ENCODE data around the gene SFN. TPM values are rescaled to one million over a fixed set of nuclear protein-coding genes. Genes with fewer than 3 reads are reported as not detected.

The SFN gene
- total and polyA plus RNA-seq, 2 of the 13 experiments (the other 11 are each of a cell fraction or from before 2014, with no cell fraction given): 4.3 to 5.6 TPM

- TF ChIP-seq FOXO4 (CRISPR knock-in tag; conservative IDR thresholded peaks at IDR 0.05): 0 out of 2 replicates have a peak, but pooled peaks have one; percentile 27
- TF ChIP-seq, protein P1, sequence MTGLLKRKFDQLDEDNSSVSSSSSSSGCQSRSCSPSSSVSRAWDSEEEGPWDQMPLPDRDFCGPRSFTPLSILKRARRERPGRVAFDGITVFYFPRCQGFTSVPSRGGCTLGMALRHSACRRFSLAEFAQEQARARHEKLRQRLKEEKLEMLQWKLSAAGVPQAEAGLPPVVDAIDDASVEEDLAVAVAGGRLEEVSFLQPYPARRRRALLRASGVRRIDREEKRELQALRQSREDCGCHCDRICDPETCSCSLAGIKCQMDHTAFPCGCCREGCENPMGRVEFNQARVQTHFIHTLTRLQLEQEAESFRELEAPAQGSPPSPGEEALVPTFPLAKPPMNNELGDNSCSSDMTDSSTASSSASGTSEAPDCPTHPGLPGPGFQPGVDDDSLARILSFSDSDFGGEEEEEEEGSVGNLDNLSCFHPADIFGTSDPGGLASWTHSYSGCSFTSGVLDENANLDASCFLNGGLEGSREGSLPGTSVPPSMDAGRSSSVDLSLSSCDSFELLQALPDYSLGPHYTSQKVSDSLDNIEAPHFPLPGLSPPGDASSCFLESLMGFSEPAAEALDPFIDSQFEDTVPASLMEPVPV (CRISPR knock-in tag; IDR thresholded peaks at IDR 0.05): no peak
- peak; percentile 88; the same call in 1 of the 2 replicates for TF ChIP-seq THYN1 (CRISPR knock-in tag; IDR thresholded peaks at IDR 0.05; ENCODE audit: borderline replicate concordance, low read depth)
- TF ChIP-seq MTA1 (CRISPR knock-in tag; IDR thresholded peaks at IDR 0.05; ENCODE audit: borderline replicate concordance): no peak
- peak; percentile 14; the same call in 1 of the 2 replicates for TF ChIP-seq ZNF501 (CRISPR knock-in tag; IDR thresholded peaks at IDR 0.05)
- TF ChIP-seq ELF1 (CRISPR knock-in tag; IDR thresholded peaks at IDR 0.05): no peak
- TF ChIP-seq, protein P2, sequence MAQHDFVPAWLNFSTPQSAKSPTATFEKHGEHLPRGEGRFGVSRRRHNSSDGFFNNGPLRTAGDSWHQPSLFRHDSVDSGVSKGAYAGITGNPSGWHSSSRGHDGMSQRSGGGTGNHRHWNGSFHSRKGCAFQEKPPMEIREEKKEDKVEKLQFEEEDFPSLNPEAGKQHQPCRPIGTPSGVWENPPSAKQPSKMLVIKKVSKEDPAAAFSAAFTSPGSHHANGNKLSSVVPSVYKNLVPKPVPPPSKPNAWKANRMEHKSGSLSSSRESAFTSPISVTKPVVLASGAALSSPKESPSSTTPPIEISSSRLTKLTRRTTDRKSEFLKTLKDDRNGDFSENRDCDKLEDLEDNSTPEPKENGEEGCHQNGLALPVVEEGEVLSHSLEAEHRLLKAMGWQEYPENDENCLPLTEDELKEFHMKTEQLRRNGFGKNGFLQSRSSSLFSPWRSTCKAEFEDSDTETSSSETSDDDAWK (CRISPR knock-in tag; IDR thresholded peaks at IDR 0.05): no peak
- no peak for TF ChIP-seq BRD4 (CRISPR knock-in tag; IDR thresholded peaks at IDR 0.05)
- TF ChIP-seq PAF1 (CRISPR knock-in tag; IDR thresholded peaks at IDR 0.05): peak; percentile 96
- TF ChIP-seq, protein P3, sequence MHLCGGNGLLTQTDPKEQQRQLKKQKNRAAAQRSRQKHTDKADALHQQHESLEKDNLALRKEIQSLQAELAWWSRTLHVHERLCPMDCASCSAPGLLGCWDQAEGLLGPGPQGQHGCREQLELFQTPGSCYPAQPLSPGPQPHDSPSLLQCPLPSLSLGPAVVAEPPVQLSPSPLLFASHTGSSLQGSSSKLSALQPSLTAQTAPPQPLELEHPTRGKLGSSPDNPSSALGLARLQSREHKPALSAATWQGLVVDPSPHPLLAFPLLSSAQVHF (CRISPR knock-in tag; IDR thresholded peaks at IDR 0.05): no peak
- no peak for TF ChIP-seq ARHGAP35 (CRISPR knock-in tag; IDR thresholded peaks at IDR 0.05; ENCODE audit: borderline replicate concordance)
- TF ChIP-seq FIP1L1 (IDR thresholded peaks at IDR 0.05; ENCODE audit: borderline replicate concordance, insufficient read depth, low read depth, low read length): 0 out of 2 replicates have a peak, but pooled peaks have one; percentile 1
- TF ChIP-seq TERF1 (CRISPR knock-in tag; IDR thresholded peaks at IDR 0.05): 0 out of 2 replicates have a peak, but pooled peaks have one; percentile 17
- TF ChIP-seq ZNF572 (CRISPR knock-in tag; IDR thresholded peaks at IDR 0.05): 0 out of 2 replicates have a peak, but pooled peaks have one; percentile 86
- 0 out of 2 replicates have a peak, but pooled peaks have one; percentile 11 for TF ChIP-seq NRL (CRISPR knock-in tag; IDR thresholded peaks at IDR 0.05; ENCODE audit: borderline replicate concordance)
- no peak for TF ChIP-seq SRSF9 (IDR thresholded peaks at IDR 0.05; ENCODE audit: borderline replicate concordance, insufficient read depth, low read depth, low read length, poor library complexity, severe bottlenecking)
- TF ChIP-seq, protein P4, sequence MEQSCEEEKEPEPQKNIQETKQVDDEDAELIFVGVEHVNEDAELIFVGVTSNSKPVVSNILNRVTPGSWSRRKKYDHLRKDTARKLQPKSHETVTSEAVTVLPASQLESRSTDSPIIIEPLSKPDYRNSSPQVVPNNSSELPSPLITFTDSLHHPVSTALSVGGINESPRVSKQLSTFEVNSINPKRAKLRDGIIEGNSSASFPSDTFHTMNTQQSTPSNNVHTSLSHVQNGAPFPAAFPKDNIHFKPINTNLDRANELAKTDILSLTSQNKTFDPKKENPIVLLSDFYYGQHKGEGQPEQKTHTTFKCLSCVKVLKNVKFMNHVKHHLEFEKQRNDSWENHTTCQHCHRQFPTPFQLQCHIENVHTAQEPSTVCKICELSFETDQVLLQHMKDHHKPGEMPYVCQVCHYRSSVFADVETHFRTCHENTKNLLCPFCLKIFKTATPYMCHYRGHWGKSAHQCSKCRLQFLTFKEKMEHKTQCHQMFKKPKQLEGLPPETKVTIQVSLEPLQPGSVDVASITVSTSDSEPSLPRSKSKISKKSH (CRISPR knock-in tag; IDR thresholded peaks at IDR 0.05; ENCODE audit: borderline replicate concordance): 0 out of 2 replicates have a peak, but pooled peaks have one; percentile 28
- 0 out of 2 replicates have a peak, but pooled peaks have one; percentile 17 for TF ChIP-seq ZNF790 (CRISPR knock-in tag; IDR thresholded peaks at IDR 0.05; ENCODE audit: borderline replicate concordance)
- 0 out of 2 replicates have a peak, but pooled peaks have one; percentile 9 for TF ChIP-seq ZNF432 (CRISPR knock-in tag; IDR thresholded peaks at IDR 0.05; ENCODE audit: borderline replicate concordance)
- TF ChIP-seq RFXANK (CRISPR knock-in tag; IDR thresholded peaks at IDR 0.05): no peak
Observed at GRCh38 chr1:26913389-26913753, 50.4 kb downstream of the SFN start (continued).

All from HepG2 (cell line).